Measurements from ENCODE around the gene MRPL11. TPM values are rescaled to one million over a fixed set of nuclear protein-coding genes. Genes with fewer than 3 reads are reported as not detected.

The MRPL11 gene
- total RNA-seq, 1 experiment from 2014 or later, result 105 TPM

DNA sequence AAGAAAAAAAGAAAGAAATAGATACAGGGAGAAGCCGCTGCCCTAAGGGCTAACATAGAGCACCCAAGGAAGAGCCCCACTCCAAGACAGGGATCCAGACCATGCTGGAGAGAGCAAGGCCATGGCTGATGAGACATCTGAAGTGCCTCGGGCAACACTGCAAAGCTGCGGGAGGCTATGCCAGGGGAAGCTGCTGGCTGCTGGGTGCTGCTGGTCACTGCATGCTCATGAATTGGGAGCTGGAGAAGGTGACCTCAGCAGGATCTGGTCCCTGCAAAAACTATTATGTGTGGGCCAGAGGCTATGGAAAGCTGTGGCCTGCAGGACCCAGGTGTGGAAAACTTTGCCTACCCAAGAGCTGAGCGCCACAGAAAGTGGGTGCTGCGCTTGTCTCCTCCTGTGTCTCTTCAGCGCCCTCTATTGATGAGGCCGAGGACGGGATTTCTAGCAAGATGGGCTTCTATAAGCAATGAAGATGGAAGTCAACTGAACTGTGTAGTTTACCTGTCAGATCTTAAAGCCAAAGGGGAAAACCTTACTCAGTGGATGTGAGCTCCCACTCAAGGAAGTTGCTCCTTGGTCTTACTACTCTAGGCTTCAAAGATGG, 49.8 kb downstream of the MRPL11 start:
- no peak overlapping the region for H2BK20ac ChIP-seq (ENCODE audit: low read depth, low read length, poor library complexity, severe bottlenecking)
- no peak overlapping the region for H2AFZ ChIP-seq (ENCODE audit: low read length)
- no peaks in the 10 kb centered on the region for H3K9me3 ChIP-seq (ENCODE audit: control insufficient read depth, low read depth, low read length)
- H4K91ac ChIP-seq (ENCODE audit: insufficient read length, low read depth, low read length), result no peak overlapping the region
- Mint-ChIP-seq H3K4me3 (no peak overlapping the region), H3K27ac (no peak overlapping the region), H3K27me3 (ENCODE audit: low read depth) (peaks cover 14% of the 10 kb centered on the region), H3K9me3 (no peaks in the 10 kb centered on the region), H3K4me1 (peaks cover 0 to 5% of the 10 kb centered on the region in 2 experiments; a peak in 3 of 4 replicates), H3K36me3 (ENCODE audit: insufficient read depth in 1 of 3, low read depth in 3 of 3) (no peaks in the 10 kb centered on the region)
- peaks cover 2% of the 10 kb centered on the region for H3K23me2 ChIP-seq (ENCODE audit: insufficient read length, low read depth, low read length, poor library complexity, severe bottlenecking)
- no peak overlapping the region for H3K4ac ChIP-seq (ENCODE audit: low read depth, low read length)
- no peak overlapping the region for H3K14ac ChIP-seq (ENCODE audit: insufficient read depth, low read length)
- no peak overlapping the region for H3K9ac ChIP-seq (ENCODE audit: extremely low read depth, insufficient read length, low read length)
- H4K20me1 ChIP-seq (ENCODE audit: control insufficient read depth, insufficient read depth, insufficient read length), result no peaks in the 10 kb centered on the region
- no peak overlapping the region for H3K56ac ChIP-seq (ENCODE audit: insufficient read length, low read depth, low read length)
- H3K18ac ChIP-seq (ENCODE audit: insufficient read length, low read depth, low read length), result no peak overlapping the region
- DNase-seq, result peak; percentile 83
- no peak overlapping the region for H4K5ac ChIP-seq (ENCODE audit: insufficient read length, low read depth, low read length)
- H2BK120ac ChIP-seq (ENCODE audit: low read depth, low read length, poor library complexity, severe bottlenecking), result no peak overlapping the region
- H3K4me1 ChIP-seq (ENCODE audit: insufficient read depth, low read length), result no peaks in the 10 kb centered on the region
- H3K79me2 ChIP-seq (ENCODE audit: insufficient read depth, low read length), result no peaks in the 10 kb centered on the region
- H2BK15ac ChIP-seq (ENCODE audit: low read depth, low read length), result no peak overlapping the region
- no peaks in the 10 kb centered on the region for H3K79me1 ChIP-seq (ENCODE audit: insufficient read depth, low read depth, low read length, poor library complexity, severe bottlenecking)
- no peak overlapping the region for H3T11ph ChIP-seq (ENCODE audit: low read length)
- H3K27me3 ChIP-seq (ENCODE audit: insufficient read depth, low read length), result no peaks in the 10 kb centered on the region
- no peak overlapping the region for H2BK5ac ChIP-seq (ENCODE audit: insufficient read length, low read length)
- no peak overlapping the region for H2AK5ac ChIP-seq (ENCODE audit: insufficient read length, low read length)
- H2BK12ac ChIP-seq (ENCODE audit: insufficient read length, low read depth, low read length), result no peak overlapping the region
- TF ChIP-seq, protein P1, sequence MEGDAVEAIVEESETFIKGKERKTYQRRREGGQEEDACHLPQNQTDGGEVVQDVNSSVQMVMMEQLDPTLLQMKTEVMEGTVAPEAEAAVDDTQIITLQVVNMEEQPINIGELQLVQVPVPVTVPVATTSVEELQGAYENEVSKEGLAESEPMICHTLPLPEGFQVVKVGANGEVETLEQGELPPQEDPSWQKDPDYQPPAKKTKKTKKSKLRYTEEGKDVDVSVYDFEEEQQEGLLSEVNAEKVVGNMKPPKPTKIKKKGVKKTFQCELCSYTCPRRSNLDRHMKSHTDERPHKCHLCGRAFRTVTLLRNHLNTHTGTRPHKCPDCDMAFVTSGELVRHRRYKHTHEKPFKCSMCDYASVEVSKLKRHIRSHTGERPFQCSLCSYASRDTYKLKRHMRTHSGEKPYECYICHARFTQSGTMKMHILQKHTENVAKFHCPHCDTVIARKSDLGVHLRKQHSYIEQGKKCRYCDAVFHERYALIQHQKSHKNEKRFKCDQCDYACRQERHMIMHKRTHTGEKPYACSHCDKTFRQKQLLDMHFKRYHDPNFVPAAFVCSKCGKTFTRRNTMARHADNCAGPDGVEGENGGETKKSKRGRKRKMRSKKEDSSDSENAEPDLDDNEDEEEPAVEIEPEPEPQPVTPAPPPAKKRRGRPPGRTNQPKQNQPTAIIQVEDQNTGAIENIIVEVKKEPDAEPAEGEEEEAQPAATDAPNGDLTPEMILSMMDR (conservative IDR thresholded peaks at IDR 0.05), result peak; percentile 88
- no peak overlapping the region for H4K8ac ChIP-seq (replicated peaks; ENCODE audit: insufficient read length, low read depth, low read length)
- no CpG with 5 or more reads among the region's 8 CpGs for WGBS (ENCODE audit: extremely low coverage, insufficient read length, low lambda C conversion rate)
- no peak overlapping the region for H3K27ac ChIP-seq (ENCODE audit: insufficient read length, low read depth, low read length)
- no peak overlapping the region for H3K4me2 ChIP-seq (ENCODE audit: insufficient read depth, insufficient read length, low read length)
- no peak overlapping the region for H3K23ac ChIP-seq (ENCODE audit: insufficient read length, low read depth, low read length)
